Subcutaneous adipose tissue (tissue), 4 donors: ENCODE data around the gene PRPF31. TPM values are rescaled to one million over a fixed set of nuclear protein-coding genes. Genes with fewer than 3 reads are reported as not detected.

ENCODE experiments used
- CTCF ChIP-seq: fragments of 450-650 bp; IDR thresholded peaks from one replicate; pipeline ENCODE4 v1.5.1; 2016; ENCODE audit warnings: low read depth, mild to moderate bottlenecking, control low read depth, antibody characterized with exemption, moderate library complexity
- total RNA-seq, 4 donors: library from RNA; depleted of rRNA; stranded (reverse); fragments of >200 nt; gene quantifications; one replicate each; pipeline ENCODE4 v1.1.0, GENCODE V29; 2016

The PRPF31 gene
- total RNA-seq, 4 donors from 2014 or later: 26.6 to 43.6 (median 36.9) TPM

- no peak for TF ChIP-seq CTCF
Observed at GRCh38 chr19:54137699-54138488, 22.3 kb downstream of the PRPF31 start, which contains the start of gene CNOT3. TSS of gene CNOT3 (plus strand) at chr19:54137762. CDS start at chr19:54142979, 5,217 bp downstream.

DNA sequence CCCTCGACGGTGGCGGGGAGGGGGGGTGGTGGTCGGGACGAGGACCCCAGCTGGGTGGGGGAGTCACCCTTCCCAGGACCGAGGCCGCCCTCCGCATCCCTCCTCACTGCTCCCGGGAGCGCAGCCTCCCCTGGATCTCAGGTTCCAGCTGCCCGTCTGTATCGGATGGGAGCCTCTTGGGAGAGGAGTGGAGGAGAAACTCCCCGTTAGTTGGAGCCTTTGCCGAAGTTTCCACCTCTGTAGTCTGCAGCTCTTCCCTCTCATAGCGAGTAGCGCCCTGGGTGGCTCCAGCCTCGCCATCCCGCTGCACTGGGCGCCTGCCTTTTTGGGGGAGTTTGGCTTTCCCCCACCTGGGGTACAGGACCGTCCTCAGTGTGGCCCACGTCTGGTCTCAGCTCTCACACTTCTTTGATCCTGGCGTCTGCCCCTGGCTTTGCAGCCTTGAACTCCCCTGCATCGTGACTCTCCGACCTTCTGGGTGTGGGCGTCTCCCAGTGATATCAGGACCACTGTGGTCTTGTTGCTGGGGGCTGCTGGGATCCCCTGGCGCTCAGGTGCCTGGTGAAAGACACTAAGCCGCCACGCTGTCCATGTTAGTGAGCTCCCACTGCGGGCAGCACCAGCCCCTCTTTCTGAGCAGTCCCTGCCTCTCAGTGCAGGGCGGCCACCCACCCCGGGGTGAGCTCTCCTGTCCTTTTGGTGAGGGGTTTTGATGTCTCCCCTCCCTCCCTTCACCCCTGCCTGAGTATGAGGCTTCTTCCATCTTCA lies 23.1 kb downstream of the PRPF31 start:
- TF ChIP-seq CTCF: no peak

DNA sequence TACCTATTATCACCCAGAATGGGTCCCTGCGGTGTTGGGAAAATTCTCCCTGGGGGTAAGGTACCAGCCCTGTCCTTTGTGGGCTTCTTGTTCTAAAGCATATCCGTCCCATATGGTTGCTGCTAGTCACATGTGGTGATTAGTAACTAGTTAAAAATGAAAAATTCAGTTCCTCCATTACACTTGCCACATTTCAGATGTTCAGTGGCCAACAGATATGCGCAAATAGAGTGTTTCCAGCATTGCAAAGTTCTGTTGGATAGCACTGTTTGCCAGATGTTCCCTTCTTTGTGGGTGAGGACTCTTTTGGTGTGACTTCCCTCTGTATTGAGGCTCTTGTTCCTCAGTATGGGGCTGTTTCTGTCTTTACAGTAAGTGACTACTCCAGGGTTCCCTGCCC lies 25.8 kb downstream of the PRPF31 start:
- no peak for TF ChIP-seq CTCF

DNA sequence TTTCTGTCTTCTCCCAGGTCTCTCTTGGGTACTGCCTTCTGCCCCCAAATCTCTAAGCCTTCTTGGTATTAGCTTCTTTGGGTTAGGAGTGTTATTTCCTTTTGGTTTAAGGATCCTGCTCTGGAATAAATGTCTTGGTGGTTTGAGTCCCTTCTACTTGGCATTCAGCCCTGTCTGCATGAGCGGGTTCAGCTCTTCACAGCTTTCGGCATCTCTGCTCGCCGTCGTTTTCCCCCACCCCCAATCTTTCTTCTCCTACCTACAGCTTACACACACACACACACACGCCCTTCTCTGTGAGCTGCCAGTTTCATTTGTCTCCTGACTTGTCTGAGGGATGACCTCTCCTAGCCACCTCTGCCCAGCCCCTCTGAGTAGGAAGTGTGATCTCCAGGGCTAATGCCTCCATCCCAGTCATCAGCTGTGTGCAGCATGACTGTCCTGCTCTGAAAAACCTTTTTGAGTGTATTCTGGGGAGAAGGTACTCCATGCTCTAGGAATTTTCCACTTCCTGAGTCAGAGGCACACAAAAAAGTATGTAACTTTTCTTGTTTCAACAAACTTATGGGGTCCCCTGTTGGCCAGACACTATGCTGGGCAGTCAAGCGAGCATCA lies 26.7 kb downstream of the PRPF31 start:
- TF ChIP-seq CTCF: no peak

DNA sequence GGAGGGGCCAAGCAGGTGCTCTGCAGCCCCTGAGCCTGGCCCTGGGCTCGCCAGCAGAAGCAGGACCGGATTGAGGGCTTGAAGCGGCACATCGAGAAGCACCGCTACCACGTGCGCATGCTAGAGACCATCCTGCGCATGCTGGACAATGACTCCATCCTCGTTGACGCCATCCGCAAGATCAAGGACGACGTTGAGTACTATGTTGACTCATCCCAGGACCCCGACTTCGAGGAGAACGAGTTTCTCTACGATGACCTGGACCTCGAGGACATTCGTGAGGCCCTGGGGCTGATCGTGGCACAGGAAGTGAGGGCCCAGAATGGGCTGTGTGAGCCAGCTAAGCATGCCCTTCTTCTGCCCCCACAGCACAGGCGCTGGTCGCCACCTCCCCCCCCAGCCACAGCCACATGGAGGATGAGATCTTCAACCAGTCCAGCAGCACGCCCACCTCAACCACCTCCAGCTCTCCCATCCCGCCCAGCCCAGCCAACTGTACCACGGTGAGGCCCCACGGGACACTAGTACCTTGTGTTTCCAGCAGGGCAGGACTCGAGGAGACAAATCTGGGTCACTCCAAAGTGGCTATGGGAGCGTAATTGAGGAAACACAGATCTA lies 30.1 kb downstream of the PRPF31 start:
- no peak for TF ChIP-seq CTCF

- TF ChIP-seq CTCF: no peak
Observed at GRCh38 chr19:54147676-54148075, 32.1 kb downstream of the PRPF31 start.

DNA sequence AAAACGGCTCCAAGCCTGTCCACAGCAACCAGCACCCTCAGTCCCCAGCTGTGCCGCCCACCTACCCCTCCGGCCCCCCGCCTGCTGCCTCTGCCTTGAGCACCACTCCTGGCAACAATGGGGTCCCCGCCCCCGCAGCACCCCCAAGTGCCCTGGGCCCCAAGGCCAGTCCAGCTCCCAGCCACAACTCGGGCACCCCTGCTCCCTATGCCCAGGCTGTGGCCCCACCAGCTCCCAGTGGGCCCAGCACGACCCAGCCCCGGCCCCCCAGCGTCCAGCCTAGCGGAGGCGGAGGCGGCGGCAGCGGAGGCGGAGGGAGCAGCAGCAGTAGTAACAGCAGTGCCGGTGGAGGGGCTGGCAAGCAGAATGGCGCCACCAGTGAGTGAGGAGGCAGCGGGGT lies 32.6 kb downstream of the PRPF31 start:
- no peak for TF ChIP-seq CTCF
